IMR-90 (cell line): ENCODE measurements around the gene NRL. TPM values are rescaled to one million over a fixed set of nuclear protein-coding genes. Genes with fewer than 3 reads are reported as not detected.
"Not testable (repeated sequence)": the region's sequence is repeated elsewhere in the genome, so short reads cannot be mapped to it uniquely, and the experiment has no call there.

Experiments used
- ATAC-seq: fragments of 200-7000 bp; cut with Tn5 transposase; 2 replicates; pipeline ENCODE4 v1.9.1; 2020; ENCODE audit warnings: low read depth, mild to moderate bottlenecking, moderate library complexity
- BruUV-seq: library from RNA; stranded (reverse); fragments of 400-500 nt; replicated peaks from 2 replicates; lab custom pipeline; 2021; lab: Mats Ljungman, UMichigan
- CTCF ChIA-PET: fragments of 300-600 bp; formaldehyde crosslinking; extraction: SDS; loops from one replicate; lab custom pipeline; 2021; ENCODE audit warnings: antibody characterized with exemption; lab: Yijun Ruan, JAX
- POLR2A ChIA-PET: fragments of 300-600 bp; sonication (Branson Sonifier 250); formaldehyde crosslinking; loops from one replicate; lab custom pipeline; 2022; ENCODE audit warnings: antibody characterized with exemption; ENCODE audit not compliant: unreplicated experiment; lab: Charles Lee
- DNase-seq: peaks from one replicate; pipeline ENCODE4 v3.0.0; 2013
- H2AFZ ChIP-seq: replicated peaks from 2 replicates; pipeline ENCODE3; 2013; ENCODE audit warnings: low read length, mild to moderate bottlenecking; ENCODE audit not compliant: poor library complexity
- H2AK5ac ChIP-seq: 2 replicates; pipeline ENCODE4 v1.6.1; 2013; ENCODE audit warnings: low read depth, low read length, inconsistent platforms
- H2AK9ac ChIP-seq: replicated peaks from 2 replicates; pipeline ENCODE3; 2013; ENCODE audit warnings: mild to moderate bottlenecking, low read depth, low read length, moderate library complexity; ENCODE audit not compliant: poor library complexity
- H2BK120ac ChIP-seq: 2 replicates; pipeline ENCODE4 v1.6.1; 2013; ENCODE audit warnings: low read depth, low read length, inconsistent platforms
- H2BK15ac ChIP-seq: 3 replicates; pipeline ENCODE4 v1.6.1; 2013; ENCODE audit warnings: low read depth, low read length, inconsistent platforms
- H2BK20ac ChIP-seq: 2 replicates; pipeline ENCODE4 v1.6.1; 2013; ENCODE audit warnings: low read depth, mild to moderate bottlenecking, inconsistent platforms, low read length, moderate library complexity
- H2BK5ac ChIP-seq: 2 replicates; pipeline ENCODE4 v1.6.1; 2013; ENCODE audit warnings: mild to moderate bottlenecking, low read depth, low read length, inconsistent platforms; ENCODE audit not compliant: poor library complexity, severe bottlenecking
- H3K14ac ChIP-seq: replicated peaks from 2 replicates; pipeline ENCODE4 v1.6.1; 2013; ENCODE audit warnings: low read depth, low read length, inconsistent platforms
- H3K18ac ChIP-seq: 2 replicates; pipeline ENCODE4 v1.6.1; 2013; ENCODE audit warnings: low read depth, low read length, control low read depth
- H3K23ac ChIP-seq: 2 replicates; pipeline ENCODE4 v1.6.1; 2013; ENCODE audit warnings: low read depth, low read length, inconsistent platforms
- H3K27ac ChIP-seq: 2 replicates; pipeline ENCODE4 v1.5.1; 2013; ENCODE audit warnings: mild to moderate bottlenecking, control low read depth, low read length; ENCODE audit not compliant: insufficient read depth
- H3K27me3 ChIP-seq: 2 replicates; pipeline ENCODE4 v1.6.1; 2013; ENCODE audit warnings: low read length; ENCODE audit not compliant: control insufficient read depth, insufficient read depth
- H3K36me3 ChIP-seq: 2 replicates; pipeline ENCODE4 v1.6.1; 2013; ENCODE audit warnings: low read length, mixed read lengths; ENCODE audit not compliant: control insufficient read depth, insufficient read depth
- H3K4ac ChIP-seq: 2 replicates; pipeline ENCODE4 v1.6.1; 2013; ENCODE audit warnings: low read depth, low read length, inconsistent platforms
- H3K4me1 ChIP-seq: 2 replicates; pipeline ENCODE4 v1.6.1; 2013; ENCODE audit warnings: low read length, mixed read lengths; ENCODE audit not compliant: control insufficient read depth, insufficient read depth
- H3K4me2 ChIP-seq: 2 replicates; pipeline ENCODE4 v1.6.1; 2013; ENCODE audit warnings: low read depth, mild to moderate bottlenecking, control low read depth, low read length, moderate library complexity
- H3K4me3 ChIP-seq: 2 replicates; pipeline ENCODE4 v1.5.1; 2013; ENCODE audit warnings: low read depth, mild to moderate bottlenecking, control low read depth, low read length, moderate library complexity; ENCODE audit not compliant: insufficient read depth
- H3K56ac ChIP-seq: 2 replicates; pipeline ENCODE4 v1.6.1; 2013; ENCODE audit warnings: low read length, inconsistent platforms; ENCODE audit not compliant: insufficient read depth; ENCODE audit errors: extremely low read depth
- H3K79me1 ChIP-seq, 2 experiments: 2 replicates each; pipeline ENCODE4 v1.6.1; 2013; ENCODE audit warnings: low read length in 2 of 2, inconsistent platforms in 1 of 2, low read depth in 1 of 2
- H3K9ac ChIP-seq: 2 replicates; pipeline ENCODE4 v1.6.1; 2013; ENCODE audit warnings: low read depth, low read length, control low read depth
- H3K9me1 ChIP-seq: 2 replicates; pipeline ENCODE4 v1.6.1; 2013; ENCODE audit warnings: low read length, inconsistent platforms; ENCODE audit not compliant: insufficient read depth
- H3K9me3 ChIP-seq: 2 replicates; pipeline ENCODE4 v1.6.1; 2013; ENCODE audit warnings: low read length; ENCODE audit not compliant: control insufficient read depth, insufficient read depth
- H4K20me1 ChIP-seq: 2 replicates; pipeline ENCODE4 v1.6.1; 2013; ENCODE audit warnings: low read length, inconsistent platforms; ENCODE audit not compliant: insufficient read depth
- H4K5ac ChIP-seq: 2 replicates; pipeline ENCODE4 v1.6.1; 2013; ENCODE audit warnings: mild to moderate bottlenecking, low read depth, low read length, control low read depth
- H4K8ac ChIP-seq, 2 experiments: 2 replicates each; pipeline ENCODE4 v1.6.1; 2013; ENCODE audit warnings: low read depth in 2 of 2, low read length in 2 of 2, control low read depth in 1 of 2, inconsistent platforms in 1 of 2
- H4K91ac ChIP-seq: 2 replicates; pipeline ENCODE4 v1.6.1; 2013; ENCODE audit warnings: low read depth, low read length, inconsistent platforms; ENCODE audit not compliant: insufficient read depth
- WGBS, 2 experiments: methylation state at CpG; one replicate each; pipeline versions ENCODE4 v1.1.5 to v1.1.7; 2013; ENCODE audit warnings: missing lambda C conversion rate in 2 of 2; ENCODE audit not compliant: insufficient read length in 1 of 2; ENCODE audit errors: extremely low coverage in 2 of 2; 5-methylcytosine and 5-hydroxymethylcytosine counted together
- dilution Hi-C: fragments of 300-500 bp; cut with HindIII; formaldehyde crosslinking; loops from one replicate; pipeline ENCODE4 v1.14.3; 2018; ENCODE audit warnings: low sequenced_read_pairs; ENCODE audit not compliant: unreplicated experiment
- in situ Hi-C: fragments of 300-500 bp; cut with MboI; formaldehyde crosslinking; loops from 3 replicates; pipeline ENCODE4 v1.14.3; 2019; ENCODE audit warnings: low sequenced_read_pairs, inconsistent platforms, mixed read lengths
- intact Hi-C: fragments of 100-400 bp; cut with micrococcal nuclease; formaldehyde crosslinking; loops from 2 replicates; pipeline ENCODE4 v1.10.0; 2022
- polyA plus RNA-seq, 3 experiments: library from polyadenylated mRNA; depleted of rRNA; stranded (reverse); fragments of >200 nt; gene quantifications; 2 replicates each; pipeline ENCODE4 v1.2.3, GENCODE V29; 2012; ENCODE audit warnings: low replicate concordance in 1 of 3
- total RNA-seq: library from RNA; depleted of rRNA; stranded (reverse); fragments of >200 nt; gene quantifications from 2 replicates; pipeline ENCODE4 v1.2.3, GENCODE V29; 2012

The NRL gene
- total and polyA plus RNA-seq, 2 of the 4 experiments (the other 2 are of a cell fraction), result 0.18 to 0.70 TPM

DNA sequence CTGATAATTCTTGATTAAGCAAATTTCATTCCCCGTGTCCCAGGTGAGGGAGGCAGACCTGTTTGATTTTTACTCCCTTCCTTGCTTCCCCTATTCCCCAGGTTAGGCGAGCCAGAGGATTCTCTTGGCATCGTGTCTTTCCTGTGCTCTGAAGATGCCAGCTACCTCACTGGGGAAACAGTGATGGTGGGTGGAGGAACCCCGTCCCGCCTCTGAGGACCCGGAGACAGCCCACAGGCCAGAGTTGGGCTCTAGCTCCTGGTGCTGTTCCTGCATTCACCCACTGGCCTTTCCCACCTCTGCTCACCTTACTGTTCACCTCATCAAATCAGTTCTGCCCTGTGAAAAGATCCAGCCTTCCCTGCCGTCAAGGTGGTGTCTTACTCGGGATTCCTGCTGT, 64.0 kb downstream of the NRL start:
- H4K91ac ChIP-seq, CTCF ChIA-PET, H2BK20ac ChIP-seq, H3K4me2 ChIP-seq, H2BK15ac ChIP-seq, H3K9ac ChIP-seq, H3K14ac ChIP-seq, H4K5ac ChIP-seq, H3K56ac ChIP-seq, in situ Hi-C loops, H3K4ac ChIP-seq, H3K27ac ChIP-seq, H3K9me3 ChIP-seq, H3K4me1 ChIP-seq, H3K4me3 ChIP-seq, H3K23ac ChIP-seq, H3K18ac ChIP-seq, H2AK5ac ChIP-seq, DNase-seq, POLR2A ChIA-PET, intact Hi-C loops, ATAC-seq, H3K9me1 ChIP-seq, dilution Hi-C loops, H2AFZ ChIP-seq, H3K36me3 ChIP-seq, H4K20me1 ChIP-seq, H2BK120ac ChIP-seq, H4K8ac ChIP-seq, H2BK5ac ChIP-seq, H3K79me1 ChIP-seq, BruUV-seq, H2AK9ac ChIP-seq: not testable (repeated sequence)
- H3K27me3 ChIP-seq, result peaks cover 37% of the 10 kb centered on the region
- WGBS, 2 experiments, result no CpG with 5 or more reads among the region's 8 CpGs

DNA sequence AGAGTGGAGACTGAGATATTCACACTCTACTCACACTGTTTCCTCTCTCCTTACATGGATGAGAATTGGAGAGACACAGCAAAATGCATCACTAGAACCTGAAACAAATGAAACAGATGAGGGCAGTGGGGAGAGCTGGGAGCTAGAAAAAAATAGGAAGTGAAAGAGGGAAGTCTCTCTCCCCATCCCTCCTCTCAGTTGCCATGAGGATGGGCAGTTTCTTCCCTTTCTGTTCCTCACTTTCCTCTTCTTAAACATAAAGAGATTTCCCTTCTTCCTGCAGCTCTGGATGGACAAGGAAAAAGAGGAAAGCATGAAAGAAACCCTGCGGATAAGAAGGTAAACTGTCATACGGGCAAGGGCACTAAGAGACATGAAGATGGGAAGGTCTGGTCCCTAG, 65.7 kb downstream of the NRL start:
- H2AK5ac ChIP-seq, dilution Hi-C loops, H2BK5ac ChIP-seq, H2BK15ac ChIP-seq, DNase-seq, POLR2A ChIA-PET, H3K79me1 ChIP-seq, H3K27ac ChIP-seq, H3K4me1 ChIP-seq, H4K5ac ChIP-seq, H3K4me3 ChIP-seq, H4K8ac ChIP-seq, H3K23ac ChIP-seq, H3K4me2 ChIP-seq, H3K9me3 ChIP-seq, in situ Hi-C loops, H2BK20ac ChIP-seq, H3K18ac ChIP-seq, H2BK120ac ChIP-seq, intact Hi-C loops, ATAC-seq, H3K36me3 ChIP-seq, H3K14ac ChIP-seq, CTCF ChIA-PET, H2AK9ac ChIP-seq, H2AFZ ChIP-seq, BruUV-seq, H3K9me1 ChIP-seq, H4K20me1 ChIP-seq, H3K56ac ChIP-seq, H3K9ac ChIP-seq, H3K4ac ChIP-seq, H4K91ac ChIP-seq: not testable (repeated sequence)
- no CpG with 5 or more reads among the region's 2 CpGs for WGBS, 2 experiments
- H3K27me3 ChIP-seq, result peaks cover 30% of the 10 kb centered on the region
